ENCODE measurements around the gene CCNL2.
"Not testable (repeated sequence)": the region's sequence is repeated elsewhere in the genome, so short reads cannot be mapped to it uniquely, and the experiment has no call there.

The CCNL2 gene

DNA sequence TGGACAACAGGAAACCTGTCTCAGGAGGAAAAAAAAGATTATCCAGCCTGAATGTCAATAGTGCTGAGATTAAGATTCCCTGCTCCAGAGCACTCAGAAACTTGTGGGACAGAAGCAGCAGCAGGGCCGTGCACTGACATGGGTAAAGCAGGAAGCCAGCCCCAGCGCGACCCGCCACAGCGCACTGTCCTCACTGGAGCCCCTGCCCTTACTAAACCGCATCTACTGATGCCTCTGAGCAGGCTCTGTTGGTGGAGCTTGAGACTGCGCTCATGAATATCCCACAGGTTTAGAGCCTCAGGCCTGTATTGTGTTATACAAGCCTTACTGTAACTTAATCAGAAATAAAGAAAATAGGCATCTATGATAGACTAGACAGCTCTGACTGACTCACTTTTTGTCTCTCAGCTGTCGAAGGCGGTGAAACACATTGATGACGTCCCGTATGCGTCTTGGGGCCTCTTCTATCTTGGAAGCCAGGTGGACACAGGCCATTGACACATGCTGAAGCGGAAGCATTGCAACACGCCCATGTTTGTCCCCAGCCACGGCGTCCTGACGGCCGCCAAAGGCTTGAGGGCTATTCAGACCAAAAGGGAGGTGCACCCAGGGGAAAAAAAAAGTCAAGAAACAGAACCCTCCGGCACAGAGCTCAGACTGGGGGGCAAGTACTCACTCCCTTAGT, 1.2 kb downstream of the CCNL2 start:
- ATAC-seq, result no peak

DNA sequence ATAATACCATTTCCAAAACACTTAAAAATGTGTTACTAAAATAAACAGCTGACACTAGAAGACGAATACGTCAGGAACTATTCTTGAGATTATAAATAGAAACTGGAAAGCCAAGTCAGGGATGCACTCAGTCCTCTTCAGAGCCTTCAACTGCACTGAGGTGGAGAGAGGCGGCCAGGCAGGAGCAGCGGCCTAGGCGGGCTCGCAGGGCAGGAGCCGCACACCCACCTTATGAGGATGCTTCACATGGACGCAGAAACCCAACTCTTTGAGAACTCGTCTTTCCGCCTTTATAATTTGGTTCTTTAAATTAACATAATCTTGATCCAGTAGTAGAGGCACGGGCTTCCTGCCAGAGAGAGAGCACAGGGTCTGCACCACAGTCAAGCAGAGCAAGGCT, 4.0 kb downstream of the CCNL2 start:
- no peak for ATAC-seq

DNA sequence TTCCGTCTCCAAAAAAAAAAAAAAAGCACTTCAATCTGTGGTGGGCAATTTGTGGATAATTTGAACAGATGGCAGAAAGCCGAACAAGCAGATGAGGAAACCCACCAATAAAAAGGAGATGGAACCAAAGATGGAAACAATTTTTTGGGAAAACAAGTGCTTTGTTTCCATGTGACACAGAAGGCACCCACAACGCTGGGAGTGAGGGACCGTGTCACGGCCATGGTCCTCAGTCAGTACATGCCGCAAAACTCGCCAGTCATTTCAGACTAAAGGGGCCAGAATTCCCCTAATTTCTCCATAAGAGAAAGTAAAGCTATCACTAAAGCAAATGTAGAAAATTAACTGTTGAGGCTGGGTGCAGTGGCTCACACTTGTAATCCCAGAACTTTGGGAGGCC, 5.0 kb downstream of the CCNL2 start:
- ATAC-seq, result no peak

DNA sequence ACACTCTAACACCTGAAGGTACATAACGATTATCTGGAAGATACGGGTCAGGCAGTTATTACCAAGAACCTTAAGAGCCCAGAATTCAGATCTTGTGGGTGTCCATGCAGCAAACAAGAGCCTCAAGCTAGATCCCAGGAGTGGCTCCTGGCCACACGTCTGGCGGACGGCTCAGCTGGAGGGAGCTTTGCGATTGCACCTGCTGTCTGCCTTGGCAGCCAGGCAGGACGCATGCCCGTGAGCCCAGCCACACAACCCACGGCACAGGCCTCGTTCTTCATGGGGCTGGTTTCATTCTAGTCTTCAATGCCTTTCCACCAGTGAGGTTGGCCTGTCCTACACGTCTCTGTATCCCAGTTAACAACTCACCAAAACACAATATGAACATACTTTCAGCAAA, 5.7 kb downstream of the CCNL2 start:
- ATAC-seq, result no peak

DNA sequence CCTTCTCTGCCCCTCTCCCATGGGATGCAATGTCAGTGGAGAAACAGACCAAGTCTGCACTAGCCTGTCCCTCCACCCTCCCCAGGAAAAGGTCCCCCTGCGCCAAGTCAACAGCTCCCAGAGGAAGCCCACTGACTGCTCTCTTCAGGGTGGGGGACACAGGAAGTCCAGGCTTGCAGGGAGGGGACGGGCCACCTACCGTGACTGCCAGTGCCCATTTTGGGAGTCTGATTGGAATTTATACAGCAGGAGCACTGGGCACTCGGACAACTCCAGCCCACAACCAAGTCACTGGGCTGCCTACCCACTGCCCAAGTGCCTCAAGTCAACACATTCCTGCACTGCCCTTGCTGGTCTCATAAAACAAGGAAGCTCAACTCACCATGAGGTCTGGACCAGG, 6.1 kb downstream of the CCNL2 start:
- no peak for ATAC-seq

DNA sequence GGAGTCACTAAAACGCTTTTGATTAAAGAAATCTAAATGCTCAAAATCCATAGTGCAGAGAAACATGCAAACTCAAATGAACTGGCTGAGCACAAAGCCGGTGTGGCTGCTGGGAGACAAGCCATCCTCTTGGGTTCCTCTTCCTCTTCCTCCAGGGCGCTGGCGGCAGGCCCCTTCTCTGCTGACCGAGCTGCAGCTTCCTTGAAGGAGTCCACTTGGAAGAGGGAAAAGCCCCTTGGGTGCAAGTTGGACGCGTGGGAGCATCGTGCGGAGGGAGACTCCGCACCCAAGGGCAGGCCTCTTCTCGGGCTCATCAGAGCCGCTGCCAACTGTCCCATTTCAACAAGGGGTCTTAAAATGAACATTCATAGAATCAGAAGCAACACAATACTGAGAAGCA, 7.9 kb downstream of the CCNL2 start:
- ATAC-seq, result no peak

DNA sequence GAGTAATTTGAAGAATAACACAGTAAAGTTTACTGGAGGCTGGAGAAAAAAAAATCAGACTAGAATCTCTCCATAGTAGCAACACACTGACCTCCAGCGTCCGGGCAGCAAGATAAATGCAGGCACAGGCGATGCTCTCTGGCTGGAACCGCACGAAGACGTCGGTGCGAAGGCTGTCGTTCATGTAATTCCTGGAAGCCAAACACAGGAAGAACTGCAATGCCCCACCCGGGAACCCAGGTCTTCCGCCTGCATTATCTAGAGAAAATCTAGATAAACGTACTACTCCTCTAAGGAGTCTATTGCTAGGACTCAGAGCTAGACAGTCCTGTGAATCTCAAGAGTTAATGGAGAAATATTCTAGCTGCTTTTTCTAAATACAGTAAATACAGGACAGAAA, 8.5 kb downstream of the CCNL2 start:
- no peak for ATAC-seq

DNA sequence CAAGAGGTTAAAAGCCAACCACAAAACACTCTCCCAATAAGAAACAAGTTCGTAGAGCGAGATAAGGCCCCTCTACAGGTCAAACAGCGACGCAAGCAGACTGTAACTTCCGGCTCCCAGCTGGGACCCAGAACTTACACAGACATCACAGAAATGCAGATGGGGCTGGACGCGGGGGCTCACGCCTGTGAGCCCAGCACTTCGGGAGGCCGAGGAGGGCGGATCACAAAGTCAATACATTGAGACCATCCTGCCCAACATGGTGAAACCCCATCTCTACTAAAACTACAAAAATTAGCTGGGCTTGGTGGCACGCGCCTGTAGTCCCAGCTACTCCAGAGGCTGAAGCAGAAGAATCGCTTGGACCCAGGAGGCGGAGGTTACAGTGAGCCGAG, 11.1 kb downstream of the CCNL2 start:
- no peak for ATAC-seq

DNA sequence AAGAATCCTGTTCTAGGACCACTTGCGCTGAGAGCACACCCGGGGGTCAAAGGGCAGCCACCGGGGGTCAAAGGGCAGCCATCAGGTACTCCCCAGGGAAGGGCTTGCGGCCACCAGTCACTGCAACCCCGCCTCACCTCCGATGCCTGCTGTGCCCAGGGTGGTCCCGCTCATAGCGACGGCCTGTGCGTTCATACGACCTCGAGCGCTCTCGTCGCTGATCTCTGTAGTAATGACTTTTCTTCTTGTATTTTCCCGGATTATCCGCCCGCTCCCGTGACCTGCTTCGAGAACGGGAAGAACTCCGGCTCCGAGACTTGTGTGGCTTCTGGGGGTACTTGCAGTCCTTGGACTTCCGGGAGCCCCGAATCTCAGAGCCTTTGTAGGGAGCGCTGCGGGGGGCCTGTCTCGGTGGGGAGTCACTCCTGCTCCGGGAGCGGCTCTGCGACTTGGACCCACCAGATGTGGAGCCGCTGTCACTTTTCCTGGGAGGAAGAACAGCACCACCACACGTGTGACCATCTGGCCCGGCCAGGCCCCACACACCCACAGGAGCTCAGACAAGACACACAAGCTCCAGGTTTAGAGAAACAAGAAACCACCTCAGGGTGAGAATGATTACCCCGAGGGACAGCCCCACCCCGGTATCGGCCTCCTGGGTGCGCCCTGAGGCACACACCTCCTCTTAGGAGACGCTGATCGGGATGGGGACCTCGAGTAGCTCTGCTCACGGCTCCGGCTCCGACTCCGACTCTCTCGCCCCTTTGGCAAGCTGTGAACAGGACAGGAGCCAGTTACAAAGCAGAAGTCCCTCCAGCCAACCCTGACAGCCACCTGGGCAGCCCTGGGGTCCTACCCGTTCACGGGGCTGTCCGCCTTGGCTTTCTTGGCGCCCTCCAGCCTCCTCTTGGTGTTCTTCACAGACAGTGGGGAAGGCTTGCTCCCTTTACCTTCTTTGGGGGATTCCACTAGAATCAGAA, 11.7 kb downstream of the CCNL2 start:
- no peak for ATAC-seq

DNA sequence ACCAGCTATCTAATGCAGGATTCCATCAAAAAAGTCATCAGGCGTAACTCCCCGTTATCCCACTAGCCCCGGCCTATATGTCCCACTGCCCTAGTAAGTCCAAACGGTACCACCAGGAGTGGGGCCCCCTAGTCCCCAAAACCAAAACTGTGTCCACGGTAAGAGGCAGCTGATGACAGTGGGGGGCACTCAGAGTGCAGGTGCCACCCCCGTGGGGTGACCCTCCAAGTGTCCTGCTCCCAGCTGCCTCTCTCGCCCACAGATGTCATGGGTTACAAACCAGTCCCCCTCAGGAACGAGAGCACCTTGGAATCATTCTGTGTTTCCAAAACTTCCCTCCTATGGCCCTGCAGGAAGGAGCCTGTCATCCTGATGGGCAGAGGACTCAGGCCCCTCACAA, 13.2 kb downstream of the CCNL2 start:
- ATAC-seq, result no peak

DNA sequence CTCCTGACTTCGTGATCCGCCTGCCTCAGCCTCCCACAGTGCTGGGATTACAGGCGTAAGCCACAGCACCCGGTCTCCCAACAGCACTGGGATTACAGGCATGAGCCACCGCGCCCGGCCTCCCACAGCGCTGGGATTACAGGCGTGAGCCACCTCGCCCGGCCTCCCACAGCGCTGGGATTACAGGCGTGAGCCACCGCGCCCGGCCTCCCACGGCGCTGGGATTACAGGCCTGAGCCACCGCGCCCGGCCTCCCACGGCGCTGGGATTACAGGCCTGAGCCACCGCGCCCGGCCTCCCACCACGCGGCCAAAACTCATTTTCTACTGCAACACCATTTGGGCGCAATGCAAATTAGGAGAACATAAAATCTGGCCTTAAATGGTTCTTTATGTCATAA, 13.8 kb downstream of the CCNL2 start:
- ATAC-seq, result not testable (repeated sequence)

DNA sequence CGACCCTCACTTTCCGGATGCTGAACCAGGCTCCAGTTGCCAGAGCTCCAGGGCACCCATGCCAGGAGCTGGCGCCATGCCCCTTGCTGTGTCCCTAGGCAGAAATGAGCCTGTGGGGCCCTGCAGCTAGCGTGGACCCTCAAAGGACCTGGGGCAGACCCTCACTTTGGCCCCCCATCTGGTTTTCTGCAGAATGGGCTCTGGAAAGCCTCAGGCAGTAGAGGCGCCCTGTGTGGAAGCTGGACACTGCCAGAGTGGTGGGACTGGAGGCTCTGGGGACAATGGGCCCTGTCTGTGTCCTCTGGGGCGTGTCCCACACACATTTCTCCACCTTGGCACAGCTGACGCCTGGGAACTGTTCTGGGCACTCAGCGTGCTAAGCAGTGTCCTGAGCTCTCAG, 17.8 kb downstream of the CCNL2 start:
- ATAC-seq, result no peak

DNA sequence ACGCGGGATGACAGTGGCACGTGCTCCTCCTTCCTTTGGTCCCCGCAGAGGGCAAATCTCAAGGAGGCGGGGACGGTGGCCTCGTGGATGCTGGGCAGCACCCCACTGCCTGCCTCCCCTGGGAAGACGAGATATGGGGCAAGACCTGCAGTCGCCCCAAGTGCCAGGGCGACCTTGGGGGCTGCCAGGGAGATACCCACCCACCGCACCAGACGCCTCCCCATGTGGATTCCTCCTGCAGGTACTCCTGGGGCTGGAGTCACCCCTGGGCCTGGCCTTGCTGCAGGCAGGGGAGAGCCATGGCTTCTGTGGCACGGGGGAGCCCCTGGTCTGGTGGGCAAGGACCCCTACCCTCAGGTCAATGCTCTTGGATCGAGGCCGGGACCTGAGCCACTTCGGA, 18.3 kb downstream of the CCNL2 start:
- no peak for ATAC-seq

DNA sequence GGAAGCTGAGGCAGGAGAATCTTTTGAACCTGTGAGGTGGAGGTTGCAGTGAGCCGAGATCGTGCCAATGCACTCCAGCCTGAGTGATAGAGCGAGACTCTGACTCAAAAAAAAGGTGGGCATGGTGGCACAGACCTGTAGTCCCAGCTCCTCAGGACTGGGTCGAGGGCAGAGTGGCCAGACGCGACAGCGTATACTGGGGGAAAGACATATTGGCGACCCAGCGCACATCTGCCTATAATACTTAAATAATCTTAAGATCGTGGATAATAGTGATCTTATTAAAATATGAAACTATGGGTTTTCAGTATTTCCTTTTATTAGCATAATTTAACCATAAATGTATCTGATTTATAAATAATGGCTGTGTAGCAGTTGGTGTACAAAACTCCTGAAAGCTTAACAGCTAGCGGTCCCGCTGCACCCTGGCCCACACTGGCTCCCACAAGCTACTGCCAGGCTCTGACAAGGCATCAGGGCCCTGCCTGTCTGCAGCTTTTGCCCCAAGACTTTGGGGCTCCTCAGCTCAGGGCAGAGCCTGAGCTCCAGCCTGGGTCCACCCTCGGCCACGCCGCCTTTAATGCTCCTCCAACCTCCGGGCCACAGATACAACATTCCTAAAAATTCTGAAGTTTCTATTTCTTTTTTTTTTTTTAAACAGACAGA, 21.5 kb downstream of the CCNL2 start:
- no peak for ATAC-seq

DNA sequence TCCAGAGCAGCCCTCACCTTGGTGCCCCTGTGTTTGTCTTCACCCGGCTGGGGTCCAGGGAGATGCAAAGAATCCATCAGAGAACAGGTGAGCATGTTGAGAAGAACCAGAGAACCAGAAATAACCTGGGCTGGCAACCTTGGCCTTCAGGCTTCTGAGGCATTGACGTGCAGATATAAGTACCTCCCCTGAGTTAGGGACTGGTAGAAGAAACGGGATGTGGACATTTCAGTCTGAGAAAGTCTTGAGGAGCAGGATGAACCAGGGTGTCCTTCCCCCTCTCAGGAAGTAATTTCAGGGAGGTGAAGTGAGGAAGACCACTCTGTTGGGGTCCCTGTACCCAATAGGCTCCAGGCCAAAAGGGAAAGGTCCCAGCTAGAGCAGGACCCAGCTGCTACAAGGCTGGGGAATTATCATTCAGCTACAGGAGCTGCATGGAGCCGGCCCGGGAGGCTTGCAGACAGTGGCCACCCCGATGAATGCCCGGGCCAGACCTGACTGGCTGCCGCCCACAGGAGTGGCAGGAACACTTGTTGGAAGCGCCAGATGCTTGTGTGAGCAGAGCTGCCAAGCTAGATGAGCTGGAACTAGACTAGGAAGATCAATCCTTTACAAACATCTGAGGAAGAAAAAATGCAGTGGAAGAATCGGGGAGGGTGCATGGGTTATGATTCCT, 22.4 kb downstream of the CCNL2 start:
- no peak for ATAC-seq

DNA sequence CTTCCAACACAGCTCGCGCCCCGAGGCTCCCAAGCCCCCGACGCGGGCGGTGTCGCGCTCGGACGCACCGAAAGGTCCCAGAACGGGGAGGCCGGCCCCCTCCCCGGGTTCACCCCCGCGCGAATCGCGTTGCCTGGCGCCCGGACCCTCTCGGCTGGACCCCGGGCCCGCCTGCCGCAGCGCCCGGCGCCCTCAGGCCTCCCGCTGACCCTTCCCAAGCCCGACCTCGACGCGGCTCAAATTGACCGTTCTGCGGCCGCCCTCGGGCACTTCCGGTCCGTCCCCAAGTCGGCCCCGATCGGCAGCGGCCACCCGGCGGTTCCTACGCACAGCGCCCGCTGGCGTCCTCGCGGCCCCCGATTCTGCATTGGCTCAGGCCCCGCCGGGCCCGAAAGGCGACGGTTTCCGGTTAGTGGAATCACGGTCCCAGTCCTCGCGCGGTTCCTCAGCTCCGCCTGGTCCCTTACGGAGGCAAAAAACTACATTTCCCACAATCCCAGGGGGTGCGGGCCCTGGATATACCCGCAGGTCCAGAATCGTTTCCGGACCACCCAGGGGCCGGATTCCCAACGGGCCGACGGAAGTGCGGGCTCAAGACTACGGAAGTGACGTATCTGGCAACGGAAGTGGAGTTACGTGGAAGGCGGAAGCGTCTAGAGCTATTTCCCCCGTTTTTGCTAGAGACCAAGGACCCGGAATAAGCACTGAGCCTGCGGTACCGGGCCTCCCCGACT, 24.0 kb downstream of the CCNL2 start, which contains the start of gene AURKAIP1:
TSS of gene AURKAIP1 (minus strand) at position 279 of the 734 bp plus-strand sequence. CDS start 451 bp downstream, outside the sequence.
- ATAC-seq, result peak; percentile 96 to 97

DNA sequence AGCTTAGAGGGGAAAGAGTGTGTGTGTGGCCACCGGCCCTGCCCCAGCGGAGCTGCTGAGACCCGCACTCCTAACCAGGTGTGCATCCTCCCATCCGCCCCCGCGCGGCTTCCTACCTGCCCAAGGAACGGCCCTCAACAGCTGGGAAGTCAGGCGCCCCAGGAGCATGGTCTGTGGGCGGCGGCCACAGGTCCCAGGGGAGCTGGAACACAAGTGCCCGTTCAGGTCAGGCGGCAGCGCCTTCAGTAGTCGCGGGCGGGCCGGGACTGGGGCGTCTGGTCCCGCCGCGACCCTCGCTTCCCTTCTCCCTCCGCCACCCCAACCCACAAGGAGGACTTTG, 24.6 kb downstream of the CCNL2 start:
- no peak for ATAC-seq

DNA sequence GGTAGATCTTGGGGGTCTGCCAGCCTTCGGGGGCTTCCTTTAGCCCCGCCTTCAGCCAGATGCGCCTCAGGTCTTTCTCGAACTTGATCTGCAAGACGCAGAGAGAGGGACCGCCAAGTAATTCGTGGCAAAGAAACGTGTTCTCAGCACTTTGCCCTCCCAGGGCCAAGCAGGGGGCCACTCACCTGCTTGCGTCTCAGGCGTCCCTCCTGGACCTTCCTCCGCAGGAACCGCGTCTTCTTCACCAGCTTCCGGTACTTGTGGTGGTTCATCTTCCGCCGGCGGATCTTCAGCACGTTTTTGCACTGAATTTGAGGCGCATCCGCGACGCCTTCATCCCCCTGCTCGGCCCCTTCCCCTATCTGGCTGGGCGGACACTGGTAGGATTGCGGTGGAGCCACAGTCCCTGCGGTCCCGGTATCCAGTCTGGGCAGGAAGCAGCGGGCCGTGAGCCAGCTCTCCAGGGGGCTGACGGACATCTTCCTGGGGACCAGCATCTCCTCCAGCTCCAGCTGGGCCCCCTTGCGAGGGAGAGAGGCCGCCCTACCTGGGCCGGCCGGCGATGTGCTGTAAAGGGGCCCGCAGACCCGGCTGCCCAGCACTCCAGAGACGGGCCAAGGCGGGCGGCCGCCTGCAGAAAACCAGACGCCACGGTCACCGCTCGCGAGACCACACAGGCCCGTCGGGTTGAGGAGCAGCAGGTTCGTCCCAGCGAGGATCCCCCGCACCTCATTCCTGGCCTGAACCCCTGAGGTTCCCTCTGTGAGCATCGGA, 25.1 kb downstream of the CCNL2 start:
- no peak for ATAC-seq

DNA sequence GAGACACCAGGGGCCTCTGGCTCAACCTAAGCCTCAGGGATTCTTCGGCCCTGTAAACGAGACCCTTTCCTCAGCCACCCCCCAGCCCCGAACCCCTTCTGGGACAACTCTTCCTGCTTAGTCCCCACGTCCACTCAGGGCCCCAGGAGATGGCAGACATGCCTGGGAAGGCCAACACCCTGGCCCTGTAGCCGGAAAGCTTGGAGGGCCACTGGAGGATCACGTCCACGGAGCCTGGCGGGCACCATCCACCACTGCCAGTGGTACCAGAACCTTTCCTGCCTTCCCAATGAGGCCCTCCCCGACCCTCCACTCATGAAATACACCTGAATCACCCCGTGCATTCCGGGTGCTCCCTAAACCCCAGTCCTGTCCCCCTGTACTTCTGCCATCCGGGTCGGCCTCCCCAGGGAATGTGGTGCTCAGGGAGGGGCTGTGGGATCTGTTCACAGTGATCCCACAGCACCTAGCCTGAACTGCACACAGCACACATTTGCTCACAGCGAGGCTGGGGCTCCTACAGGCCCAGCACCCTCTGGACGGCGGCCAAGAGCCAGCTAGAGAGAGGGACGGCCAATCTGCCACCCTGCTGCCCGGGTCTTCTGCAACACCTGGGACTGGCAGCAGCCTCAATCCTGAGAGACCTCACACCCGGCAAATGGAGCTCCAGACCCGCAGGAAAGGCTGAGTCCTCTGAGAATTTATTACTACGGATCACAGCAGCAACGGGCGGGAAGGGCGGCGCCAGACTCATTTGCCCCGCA, 25.9 kb downstream of the CCNL2 start:
- ATAC-seq, result no peak

Measured in activated CD4-positive, CD25-positive, alpha-beta regulatory T cell treated with anti-CD3 and anti-CD28 coated beads, Interleukin-2, amount 50 U/mL, for 24 hours (primary cell).